GM18909 (cell line): ENCODE measurements around the gene OVOL3.
"Not testable (repeated sequence)": the region's sequence is repeated elsewhere in the genome, so short reads cannot be mapped to it uniquely, and the experiment has no call there.

ENCODE experiments used
- ATAC-seq: cut with Tn5 transposase; IDR thresholded peaks from one replicate; pipeline ENCODE4 v1.9.1; 2021; ENCODE audit warnings: mild to moderate bottlenecking; ENCODE audit not compliant: unreplicated experiment, poor library complexity

The OVOL3 gene

DNA sequence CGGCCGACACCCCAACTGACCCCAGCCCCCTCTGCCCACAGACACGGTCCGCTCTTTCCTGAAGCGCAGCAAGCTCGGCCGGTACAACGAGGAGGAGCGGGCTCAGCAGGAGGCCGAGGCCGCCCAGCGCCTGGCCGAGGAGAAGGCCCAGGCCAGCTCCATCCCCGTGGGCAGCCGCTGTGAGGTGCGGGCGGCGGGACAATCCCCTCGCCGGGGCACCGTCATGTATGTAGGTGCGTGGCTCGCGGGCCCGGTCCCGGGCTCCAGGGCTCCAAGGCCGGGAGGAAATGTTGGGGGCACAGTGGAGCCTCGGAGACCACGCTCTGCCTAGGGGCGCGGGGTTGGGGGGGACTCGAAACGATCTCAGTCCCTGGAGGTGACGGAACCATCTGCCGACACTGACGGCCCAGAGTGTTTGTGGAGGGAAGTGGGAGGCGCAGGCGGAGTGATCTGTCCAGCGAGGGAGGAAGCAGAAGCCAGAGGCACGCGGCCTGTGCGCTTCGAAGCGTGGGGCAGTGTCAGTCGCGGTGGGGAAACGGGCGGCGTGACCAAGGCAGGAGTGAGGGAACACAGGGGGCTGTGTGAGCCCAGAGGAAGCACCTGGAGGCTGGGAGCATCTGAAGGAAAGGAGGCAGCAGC, 10.7 kb downstream of the OVOL3 start:
- no peak for ATAC-seq

DNA sequence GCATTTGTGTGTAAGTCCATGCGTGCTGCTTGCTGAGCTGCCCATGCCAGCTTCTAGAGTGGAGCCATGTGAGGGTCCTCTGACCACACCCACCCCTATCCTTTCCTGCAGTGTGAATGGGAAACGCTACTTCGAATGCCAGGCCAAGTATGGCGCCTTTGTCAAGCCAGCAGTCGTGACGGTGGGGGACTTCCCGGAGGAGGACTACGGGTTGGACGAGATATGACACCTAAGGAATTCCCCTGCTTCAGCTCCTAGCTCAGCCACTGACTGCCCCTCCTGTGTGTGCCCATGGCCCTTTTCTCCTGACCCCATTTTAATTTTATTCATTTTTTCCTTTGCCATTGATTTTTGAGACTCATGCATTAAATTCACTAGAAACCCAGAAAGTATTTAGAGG, 14.6 kb downstream of the OVOL3 start:
- no peak for ATAC-seq

DNA sequence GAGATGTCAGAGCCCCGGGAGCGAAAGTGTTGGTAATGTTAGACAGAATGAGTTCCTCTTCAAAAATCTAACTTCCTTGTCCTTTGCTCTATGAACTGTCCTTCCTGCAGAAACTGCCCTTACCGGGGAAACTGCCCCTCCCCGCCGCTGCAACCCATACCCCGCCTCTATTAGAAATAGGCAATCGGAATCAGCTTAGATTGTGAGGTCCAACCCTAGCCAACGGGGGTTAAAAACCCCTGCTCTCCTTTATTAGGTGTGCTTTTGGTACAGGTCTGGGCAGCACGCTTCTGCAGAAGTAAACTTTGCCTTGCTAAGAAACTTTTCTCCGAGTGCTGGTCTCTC, 17.4 kb downstream of the OVOL3 start:
- peak; percentile 1 for ATAC-seq

DNA sequence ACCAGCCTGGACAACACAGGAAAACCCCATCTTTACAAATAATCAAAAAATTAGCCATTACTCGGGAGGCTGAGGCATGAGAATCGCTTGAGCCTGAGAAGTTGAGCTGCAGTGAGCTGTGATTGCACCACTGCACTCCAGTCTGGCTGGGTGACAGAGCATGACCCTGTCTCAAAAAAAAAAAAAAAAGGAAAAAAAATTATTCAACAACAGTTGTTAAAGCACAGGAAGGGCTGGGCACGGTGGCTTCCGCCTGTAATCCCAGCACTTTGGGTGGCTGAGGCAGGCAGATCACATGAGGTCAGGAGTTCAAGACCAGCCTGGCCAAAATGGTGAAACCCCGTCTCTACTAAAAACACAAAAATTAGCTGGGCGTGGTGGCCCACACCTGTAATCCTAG, 20.3 kb downstream of the OVOL3 start:
- not testable (repeated sequence) for ATAC-seq

DNA sequence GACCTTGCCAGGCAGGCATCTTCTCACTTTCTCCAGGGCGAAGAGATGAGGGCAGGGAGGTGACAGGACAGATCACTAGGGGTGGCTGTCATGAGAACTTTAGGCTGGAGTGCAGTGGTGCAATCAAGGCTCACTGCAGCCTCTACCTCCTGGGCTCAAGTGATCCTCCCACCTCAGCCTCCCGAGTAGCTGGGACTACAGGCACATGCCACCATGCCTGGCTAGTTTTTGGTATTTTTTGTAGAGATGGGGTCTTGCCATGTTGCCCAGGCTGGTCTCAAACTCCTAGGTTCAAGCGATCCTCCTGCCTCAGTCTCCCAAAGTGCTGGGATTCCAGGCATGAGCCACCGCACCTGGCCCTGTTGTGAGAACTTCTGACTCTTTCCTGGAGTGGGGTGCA, 23.9 kb downstream of the OVOL3 start:
- not testable (repeated sequence) for ATAC-seq

DNA sequence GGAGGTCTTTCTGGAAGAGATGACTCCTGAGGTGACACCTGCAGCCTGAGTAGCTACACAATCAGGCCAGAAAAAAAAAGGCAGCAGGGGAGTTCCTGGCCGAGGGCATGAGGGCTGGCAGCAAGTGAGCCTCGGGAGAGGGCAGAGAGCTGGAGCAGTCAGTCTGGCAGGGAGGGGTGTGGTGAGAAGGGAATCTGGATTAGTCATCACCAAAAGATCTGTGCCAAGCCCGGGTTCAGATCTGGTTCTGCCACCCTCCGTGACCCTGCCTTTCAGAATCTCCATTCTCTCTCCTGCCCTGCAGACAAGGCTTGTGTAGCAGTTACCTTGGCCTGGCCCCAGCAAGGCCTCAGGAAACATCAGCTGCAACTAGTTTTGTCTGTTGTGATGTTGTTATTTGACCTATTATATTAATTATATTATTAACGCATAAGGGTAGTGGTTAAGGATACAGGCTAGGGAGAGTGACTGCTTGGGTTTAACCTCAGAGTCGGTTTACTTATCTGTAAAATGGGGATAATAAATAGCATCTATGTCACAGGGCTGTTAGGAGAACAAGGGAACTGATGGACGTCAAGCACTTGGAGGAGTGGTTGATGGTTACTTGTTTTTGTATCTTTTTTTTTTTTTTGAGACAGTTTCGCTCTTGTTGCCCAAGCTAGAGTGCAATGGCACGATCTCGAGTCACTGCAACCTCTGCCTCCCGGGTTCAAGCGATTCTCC, 26.2 kb downstream of the OVOL3 start:
- ATAC-seq = no peak

DNA sequence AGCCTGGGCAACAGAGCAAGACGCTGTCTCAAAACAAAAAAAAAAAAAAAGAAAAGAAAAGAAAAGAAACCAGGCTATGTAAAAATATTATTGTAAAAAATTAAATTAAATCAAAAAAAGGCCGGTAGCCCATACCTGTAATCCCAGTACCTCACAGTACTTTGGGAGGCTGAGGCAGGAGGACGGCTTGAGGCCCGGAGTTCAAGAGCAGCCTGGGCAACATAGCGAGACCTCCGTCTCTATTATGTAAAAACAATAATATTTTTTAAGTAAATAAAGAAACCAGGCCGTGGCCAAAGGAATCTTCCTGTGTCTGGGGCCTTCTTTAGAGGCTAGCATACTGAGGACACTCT, 28.2 kb downstream of the OVOL3 start:
- ATAC-seq = no peak

DNA sequence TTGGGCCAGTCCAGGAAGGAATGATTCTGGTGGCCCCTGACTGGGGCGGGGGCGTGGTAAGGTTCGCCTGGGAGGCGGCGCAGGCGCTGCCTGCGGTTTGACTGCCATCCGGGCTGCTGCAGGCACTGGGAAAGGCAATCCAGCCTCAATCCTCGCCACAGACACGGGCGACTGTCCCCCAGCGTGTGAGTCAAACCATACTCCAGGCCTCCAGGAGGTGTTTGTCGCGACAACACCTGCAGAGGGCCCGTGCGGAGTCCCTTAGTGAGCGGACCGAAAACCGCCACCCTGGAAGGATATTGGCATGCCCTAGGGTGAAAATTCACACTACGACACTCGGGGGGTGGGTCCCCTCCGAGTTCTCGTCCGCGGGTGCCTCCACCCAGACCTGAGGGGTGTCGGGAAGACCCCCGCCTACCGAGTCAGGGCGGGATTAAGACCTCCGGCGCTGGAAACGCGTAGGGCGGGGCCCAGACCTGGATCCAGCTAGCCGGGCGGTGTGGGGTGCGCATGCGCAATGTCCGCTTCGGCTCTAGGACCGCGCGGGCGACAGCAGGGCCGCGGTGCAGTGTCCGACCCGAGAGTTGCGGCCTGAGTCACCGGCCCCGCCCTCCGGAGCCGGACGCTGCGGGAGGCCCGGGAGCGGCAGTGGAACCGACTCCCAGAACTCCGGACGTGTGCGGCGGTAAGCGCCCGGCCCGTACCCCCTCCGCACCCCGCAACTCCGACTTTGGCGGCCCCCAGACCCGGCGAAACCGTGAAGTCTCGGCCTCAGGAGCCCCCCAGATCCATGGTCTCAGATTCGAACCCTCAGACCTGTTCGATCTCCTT, 28.7 kb downstream of the OVOL3 start, which contains the start of gene CAPNS1:
Gene CAPNS1, plus strand, starts transcription at position 594 of the 831 bp plus-strand sequence. CDS start 946 bp downstream, outside the sequence.
- peak; percentile 83 for ATAC-seq

DNA sequence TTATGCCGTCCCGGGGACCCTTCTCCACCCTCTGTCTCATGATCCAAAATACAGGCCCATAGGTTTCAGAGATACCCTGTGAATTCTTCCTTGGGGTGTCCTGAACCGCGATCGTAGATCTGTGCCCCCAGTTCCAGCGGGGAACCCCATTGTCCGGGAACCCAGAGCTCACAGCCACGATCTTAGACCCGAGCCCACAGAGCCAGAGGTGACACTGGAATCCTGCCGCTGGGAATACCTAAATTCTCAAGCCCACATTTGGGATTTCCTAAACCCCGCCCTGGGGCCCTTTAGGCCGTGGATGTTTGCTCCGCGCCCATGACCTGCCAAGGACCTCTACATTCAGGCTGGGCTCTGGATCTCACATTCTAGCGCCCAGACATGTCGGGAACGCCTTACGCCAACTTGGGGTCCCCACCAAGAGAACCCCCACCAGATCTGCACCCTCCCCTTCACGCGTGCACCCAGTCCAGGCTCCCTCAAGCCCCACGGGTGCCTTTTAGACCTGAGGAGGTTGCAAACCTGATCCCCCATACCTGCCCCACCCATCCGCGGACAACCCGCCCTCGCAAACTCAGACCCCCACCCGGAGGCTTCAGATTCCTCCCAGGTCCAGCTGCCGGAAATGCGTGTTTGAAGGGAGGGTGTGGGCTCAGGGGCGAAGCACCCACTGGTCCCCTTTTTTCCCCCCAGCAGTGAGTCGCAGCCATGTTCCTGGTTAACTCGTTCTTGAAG, 29.5 kb downstream of the OVOL3 start:
- ATAC-seq = peak; percentile 12

DNA sequence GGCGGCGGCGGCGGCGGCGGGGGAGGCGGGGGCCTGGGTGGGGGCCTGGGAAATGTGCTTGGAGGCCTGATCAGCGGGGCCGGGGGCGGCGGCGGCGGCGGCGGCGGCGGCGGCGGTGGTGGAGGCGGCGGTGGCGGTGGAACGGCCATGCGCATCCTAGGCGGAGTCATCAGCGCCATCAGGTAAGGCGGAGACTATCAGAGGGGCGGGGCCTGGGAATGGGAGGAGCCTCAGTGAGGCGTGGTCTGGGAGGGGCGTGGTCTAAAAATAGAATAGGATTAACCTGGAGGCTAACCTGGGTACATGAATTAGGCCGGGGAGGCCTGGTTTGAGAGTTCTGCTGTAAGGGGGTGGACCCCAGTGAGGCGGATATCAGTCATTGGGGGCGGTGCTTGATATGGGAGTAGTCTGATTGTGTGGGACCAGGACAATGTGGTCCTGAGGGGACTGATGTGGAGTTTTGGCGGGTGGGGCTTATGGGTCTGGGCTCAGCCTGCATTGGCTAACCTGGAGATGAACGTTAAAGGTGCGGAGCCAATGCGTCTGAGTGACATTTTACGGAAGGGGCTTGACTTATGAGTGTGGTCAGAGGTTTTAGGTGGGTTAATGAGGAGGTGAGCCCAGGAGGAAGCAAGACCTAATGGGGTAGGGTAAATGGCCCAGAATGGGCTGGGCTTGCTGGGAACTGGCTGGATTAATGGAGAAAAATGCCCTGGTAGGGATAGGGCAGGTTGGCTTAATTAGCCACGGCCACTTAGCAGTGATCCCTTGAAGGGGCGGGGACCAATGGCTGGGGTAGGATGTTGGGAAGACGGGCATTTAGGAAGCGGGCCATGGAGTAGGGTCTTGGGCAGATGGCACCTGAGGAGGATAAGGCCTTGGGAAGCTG, 30.3 kb downstream of the OVOL3 start:
- peak; percentile 49 for ATAC-seq

DNA sequence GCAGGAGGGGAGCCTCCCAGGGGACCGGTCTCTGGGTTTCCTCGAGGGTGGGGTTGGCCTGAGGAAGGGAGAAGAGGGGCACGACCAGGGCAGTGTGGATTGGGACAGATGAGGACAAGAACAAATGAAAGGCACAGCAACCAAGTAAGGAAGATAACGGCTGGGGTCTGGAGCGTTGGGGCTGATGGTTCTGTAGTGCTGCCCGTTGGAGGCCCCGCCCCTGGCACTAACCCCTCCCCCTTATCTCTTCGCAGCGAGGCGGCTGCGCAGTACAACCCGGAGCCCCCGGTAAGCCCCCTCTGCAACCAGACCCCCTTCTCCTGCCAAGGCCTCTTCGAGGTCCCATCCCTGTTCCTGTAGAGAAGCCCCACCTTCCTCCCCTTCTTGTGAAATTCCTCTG, 31.1 kb downstream of the OVOL3 start:
- ATAC-seq = no peak

DNA sequence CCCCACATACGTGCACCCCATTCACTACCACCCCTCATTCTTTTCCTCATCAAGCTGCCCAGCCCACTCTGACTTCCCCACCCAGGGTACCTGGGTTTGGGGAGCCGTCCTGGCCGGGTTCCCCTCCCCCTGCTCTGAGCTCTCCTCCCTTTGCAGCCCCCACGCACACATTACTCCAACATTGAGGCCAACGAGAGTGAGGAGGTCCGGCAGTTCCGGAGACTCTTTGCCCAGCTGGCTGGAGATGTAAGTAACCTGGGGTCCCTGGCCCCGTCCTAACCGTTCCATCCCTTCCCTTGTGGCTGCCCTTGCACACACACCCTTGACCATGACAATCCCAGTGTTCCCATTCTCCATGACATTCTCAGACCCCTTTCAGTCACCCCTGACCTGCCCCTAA, 31.6 kb downstream of the OVOL3 start:
- ATAC-seq = no peak

DNA sequence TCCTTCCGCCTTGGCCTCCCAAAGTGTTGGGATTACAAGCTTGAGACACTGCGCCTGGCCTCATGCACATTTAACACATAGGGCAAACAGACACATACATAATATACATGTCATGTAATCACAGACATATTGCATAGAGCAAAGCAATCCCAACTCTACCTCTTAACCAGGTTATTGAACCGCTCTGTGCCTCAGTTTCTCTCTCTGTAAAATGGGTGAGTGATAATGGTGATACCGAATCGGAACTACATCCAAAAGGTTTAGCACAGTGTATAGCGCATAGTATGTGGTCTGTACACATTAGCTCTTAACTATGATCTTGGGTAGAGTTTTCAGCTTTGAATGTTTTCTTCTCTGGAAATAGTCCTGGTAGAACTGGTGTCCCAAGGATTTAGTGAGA, 33.7 kb downstream of the OVOL3 start:
- no peak for ATAC-seq

DNA sequence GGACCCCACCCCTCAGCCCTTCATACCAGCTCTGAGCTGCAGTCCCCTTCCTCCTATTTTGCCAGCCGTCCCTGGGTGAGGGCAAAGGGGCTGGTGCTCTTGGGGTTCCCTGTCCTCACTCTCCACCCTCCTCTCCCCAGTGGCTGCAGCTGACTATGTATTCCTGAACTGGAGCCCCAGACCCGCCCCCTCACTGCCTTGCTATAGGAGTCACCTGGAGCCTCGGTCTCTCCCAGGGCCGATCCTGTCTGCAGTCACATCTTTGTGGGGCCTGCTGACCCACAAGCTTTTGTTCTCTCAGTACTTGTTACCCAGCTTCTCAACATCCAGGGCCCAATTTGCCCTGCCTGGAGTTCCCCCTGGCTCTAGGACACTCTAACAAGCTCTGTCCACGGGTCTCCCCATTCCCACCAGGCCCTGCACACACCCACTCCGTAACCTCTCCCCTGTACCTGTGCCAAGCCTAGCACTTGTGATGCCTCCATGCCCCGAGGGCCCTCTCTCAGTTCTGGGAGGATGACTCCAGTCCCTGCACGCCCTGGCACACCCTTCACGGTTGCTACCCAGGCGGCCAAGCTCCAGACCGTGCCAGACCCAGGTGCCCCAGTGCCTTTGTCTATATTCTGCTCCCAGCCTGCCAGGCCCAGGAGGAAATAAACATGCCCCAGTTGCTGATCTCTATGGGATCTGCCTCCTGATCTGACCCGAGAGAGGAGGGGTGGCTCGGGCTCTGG, 38.9 kb downstream of the OVOL3 start:
- no peak for ATAC-seq

DNA sequence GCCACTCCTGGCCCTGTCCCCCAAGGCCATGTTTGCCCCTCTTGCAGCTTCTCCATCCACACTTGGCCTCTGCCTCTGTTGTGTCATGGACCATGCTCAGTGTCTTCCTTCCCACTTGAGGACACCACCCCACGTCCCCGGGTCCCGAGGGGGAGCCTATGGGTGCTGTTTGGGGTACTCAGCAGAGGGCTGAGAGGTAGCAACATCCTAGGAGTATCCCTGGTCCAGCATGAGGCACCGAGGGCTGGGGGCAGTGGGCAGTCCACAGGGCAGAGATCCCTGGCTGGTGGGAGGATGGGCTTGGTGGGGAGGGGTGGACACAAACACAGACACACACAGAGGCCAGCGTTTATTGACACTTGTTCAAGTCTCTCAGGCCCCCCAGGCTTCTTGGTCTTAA, 39.6 kb downstream of the OVOL3 start:
- no peak for ATAC-seq

DNA sequence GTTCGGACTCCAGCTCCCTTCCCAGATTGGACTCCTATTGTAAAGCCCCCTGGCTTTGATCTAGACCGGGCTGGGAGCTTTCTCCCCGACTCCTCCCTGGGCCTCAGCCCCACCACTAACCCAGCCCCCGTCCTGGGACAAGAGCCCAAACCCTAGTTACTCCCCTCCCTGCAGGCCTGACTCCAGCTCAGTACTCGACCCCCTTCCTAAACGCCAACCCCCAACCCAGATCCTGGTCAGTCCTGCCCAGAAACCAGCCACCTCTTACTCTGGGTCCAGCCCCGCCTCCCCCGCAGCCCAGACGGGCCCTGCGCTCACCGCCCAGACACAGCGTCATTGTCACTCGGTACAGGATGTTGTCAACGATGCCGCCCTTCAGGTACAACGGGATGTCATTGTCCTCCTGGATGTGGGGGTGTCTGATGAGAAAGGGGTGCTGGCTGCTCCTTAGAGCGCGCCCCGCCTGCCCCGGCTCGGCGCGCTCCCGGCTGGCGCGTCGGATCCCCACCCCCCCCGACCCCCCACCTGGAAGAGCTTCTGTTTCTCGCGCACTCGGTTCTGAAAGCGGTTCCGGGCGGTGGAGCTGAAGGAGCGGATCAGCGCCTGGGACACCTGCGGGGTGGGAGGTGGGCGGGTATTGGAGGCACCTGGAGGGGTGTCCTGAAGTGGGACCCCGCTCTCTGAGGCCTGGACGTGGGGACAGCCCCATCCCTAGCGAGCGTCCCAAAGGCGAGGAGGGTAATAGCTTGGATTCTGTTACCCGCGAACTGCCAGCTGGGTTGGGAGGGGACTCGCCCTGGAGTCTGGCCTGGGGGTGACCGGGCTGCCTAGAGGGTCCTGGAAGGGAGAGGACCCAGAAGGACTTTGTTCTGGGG, 40.4 kb downstream of the OVOL3 start:
- ATAC-seq = no peak

DNA sequence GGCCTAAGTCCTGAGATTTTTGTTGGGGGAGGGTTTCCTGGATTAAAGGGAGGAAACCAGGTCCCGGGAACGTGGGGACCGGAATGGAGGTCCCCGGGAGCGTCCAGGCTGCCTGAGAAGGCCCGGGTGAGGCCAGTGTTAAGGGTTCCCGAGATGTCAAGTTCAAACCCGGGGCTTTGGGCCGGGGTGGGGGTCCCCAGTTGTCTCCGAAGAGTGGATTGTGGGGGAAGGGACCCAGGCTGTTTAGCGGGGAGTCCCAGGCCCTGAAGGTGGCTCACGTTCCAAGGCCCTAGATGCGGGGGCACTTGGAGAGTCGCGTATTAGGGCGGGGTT, 41.0 kb downstream of the OVOL3 start:
- no peak for ATAC-seq

DNA sequence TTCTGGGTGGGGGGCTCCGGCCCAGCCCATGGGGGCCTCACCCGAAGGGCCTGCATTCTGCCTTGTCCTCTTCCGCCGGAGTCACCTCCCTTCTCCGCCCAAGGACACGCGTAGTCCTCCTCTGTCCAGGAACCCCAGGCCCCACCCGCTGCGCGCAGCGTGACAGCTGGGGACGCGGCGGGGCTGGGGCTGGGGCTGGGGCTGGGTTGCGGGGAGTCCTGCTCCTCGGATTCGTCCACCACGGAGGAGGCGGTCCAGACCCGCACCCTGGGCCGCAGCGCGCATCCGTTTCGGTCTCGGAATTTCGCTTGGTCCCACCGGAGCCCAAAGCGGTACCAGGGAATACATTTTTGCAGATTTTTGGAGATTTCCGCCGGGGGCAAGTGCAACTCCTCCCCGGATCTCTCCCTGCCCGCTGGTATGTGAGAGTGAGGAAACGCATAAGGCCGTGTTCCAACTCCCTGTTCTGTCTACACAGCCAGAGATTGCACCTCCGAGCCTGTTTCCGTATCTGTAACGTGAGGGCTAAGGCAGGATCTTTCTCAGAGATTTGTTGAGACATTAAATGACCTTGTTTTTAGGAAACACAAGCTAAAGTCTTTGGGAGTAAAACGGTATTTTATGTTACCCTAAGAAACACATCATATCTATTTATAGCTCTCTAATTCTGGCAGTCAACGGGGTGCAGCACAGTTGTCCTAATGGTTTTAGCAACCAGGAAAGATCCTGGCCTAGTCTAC, 41.6 kb downstream of the OVOL3 start, which contains the start of gene COX7A1:
Gene COX7A1, minus strand, starts transcription at position 96 of the 740 bp plus-strand sequence. Its CDS starts 40 bp downstream, at position 56.
- ATAC-seq = no peak
